Measurements from ENCODE around the gene LNX2. TPM values are rescaled to one million over a fixed set of nuclear protein-coding genes. Genes with fewer than 3 reads are reported as not detected.

The LNX2 gene
- polyA plus RNA-seq, 2 donors, result 5.5 to 6.1 TPM

- no peak overlapping the region for H3K4me3 ChIP-seq (ENCODE audit: low read depth in 1 of 2, low read length in 2 of 2)
- no peaks in the 10 kb centered on the region for H3K36me3 ChIP-seq (ENCODE audit: control insufficient read depth in 2 of 2, insufficient read depth in 2 of 2, low read length in 1 of 2)
- 90% methylated on average over 9 of the region's 9 CpGs for WGBS, 2 donors
- no peaks in the 10 kb centered on the region for H3K4me1 ChIP-seq (ENCODE audit: control insufficient read depth in 2 of 2, insufficient read depth in 2 of 2, low read length in 1 of 2)
- peaks cover 0 to 5% of the 10 kb centered on the region in 2 donors for H3K27me3 ChIP-seq (ENCODE audit: control insufficient read depth in 1 of 2, insufficient read depth in 2 of 2, low read length in 2 of 2)
- no peaks in the 10 kb centered on the region for H3K9me3 ChIP-seq (ENCODE audit: control insufficient read depth in 2 of 2, insufficient read depth in 1 of 2, low read depth in 1 of 2, low read length in 1 of 2)
- H3K27ac ChIP-seq (ENCODE audit: low read depth in 2 of 2, low read length in 1 of 2), result no peak overlapping the region
Measured at GRCh38 chr13:27508802-27509201, 111.5 kb downstream of the LNX2 start.

- H3K27ac ChIP-seq (ENCODE audit: low read depth in 2 of 2, low read length in 1 of 2), result no peak overlapping the region
- peaks cover 0 to 3% of the 10 kb centered on the region in 2 donors for H3K9me3 ChIP-seq (ENCODE audit: control insufficient read depth in 2 of 2, insufficient read depth in 1 of 2, low read depth in 1 of 2, low read length in 1 of 2)
- H3K4me1 ChIP-seq (ENCODE audit: control insufficient read depth in 2 of 2, insufficient read depth in 2 of 2, low read length in 1 of 2), result no peaks in the 10 kb centered on the region
- 93 to 95% methylated on average over 3 of the region's 3 CpGs for WGBS, 2 donors
- H3K27me3 ChIP-seq (ENCODE audit: control insufficient read depth in 1 of 2, insufficient read depth in 2 of 2, low read length in 2 of 2), result peaks cover 0 to 5% of the 10 kb centered on the region in 2 donors
- H3K36me3 ChIP-seq (ENCODE audit: control insufficient read depth in 2 of 2, insufficient read depth in 2 of 2, low read length in 1 of 2), result no peaks in the 10 kb centered on the region
- H3K4me3 ChIP-seq (ENCODE audit: low read depth in 1 of 2, low read length in 2 of 2), result no peak overlapping the region
Measured at GRCh38 chr13:27505792-27506191, 114.5 kb downstream of the LNX2 start.

GRCh38 chr13:27504868-27505194 lies 115.5 kb downstream of the LNX2 start:
- Histone ChIP-seq H3K4me1 (ENCODE audit: control insufficient read depth in 2 of 2, insufficient read depth in 2 of 2, low read length in 1 of 2) (no peaks in the 10 kb centered on the region), H3K27me3 (ENCODE audit: control insufficient read depth in 1 of 2, insufficient read depth in 2 of 2, low read length in 2 of 2) (peaks cover 0 to 5% of the 10 kb centered on the region in 2 donors), H3K27ac (ENCODE audit: low read depth in 2 of 2, low read length in 1 of 2) (no peak overlapping the region), H3K9me3 (ENCODE audit: control insufficient read depth in 2 of 2, insufficient read depth in 1 of 2, low read depth in 1 of 2, low read length in 1 of 2) (peaks cover 0 to 3% of the 10 kb centered on the region in 2 donors), H3K36me3 (ENCODE audit: control insufficient read depth in 2 of 2, insufficient read depth in 2 of 2, low read length in 1 of 2) (no peaks in the 10 kb centered on the region), H3K4me3 (ENCODE audit: low read depth in 1 of 2, low read length in 2 of 2) (no peak overlapping the region)
- WGBS, 2 donors, result 90 to 95% methylated on average over 5 of the region's 5 CpGs

GRCh38 chr13:27504128-27504867 lies 116.0 kb downstream of the LNX2 start:
- 73 to 75% methylated on average over 12 of the region's 12 CpGs for WGBS, 2 donors
- no peak overlapping the region for H3K27ac ChIP-seq (ENCODE audit: low read depth in 2 of 2, low read length in 1 of 2)
- H3K4me1 ChIP-seq (ENCODE audit: control insufficient read depth in 2 of 2, insufficient read depth in 2 of 2, low read length in 1 of 2), result no peaks in the 10 kb centered on the region
- H3K27me3 ChIP-seq (ENCODE audit: control insufficient read depth in 1 of 2, insufficient read depth in 2 of 2, low read length in 2 of 2), result peaks cover 0 to 5% of the 10 kb centered on the region in 2 donors
- peaks cover 0 to 3% of the 10 kb centered on the region in 2 donors for H3K9me3 ChIP-seq (ENCODE audit: control insufficient read depth in 2 of 2, insufficient read depth in 1 of 2, low read depth in 1 of 2, low read length in 1 of 2)
- H3K4me3 ChIP-seq (ENCODE audit: low read depth in 1 of 2, low read length in 2 of 2), result no peak overlapping the region
- H3K36me3 ChIP-seq (ENCODE audit: control insufficient read depth in 2 of 2, insufficient read depth in 2 of 2, low read length in 1 of 2), result no peaks in the 10 kb centered on the region

GRCh38 chr13:27500806-27501534 lies 119.4 kb downstream of the LNX2 start:
- Histone ChIP-seq H3K27me3 (ENCODE audit: control insufficient read depth in 1 of 2, insufficient read depth in 2 of 2, low read length in 2 of 2) (no peaks in the 10 kb centered on the region), H3K4me3 (ENCODE audit: low read depth in 1 of 2, low read length in 2 of 2) (no peak overlapping the region), H3K4me1 (ENCODE audit: control insufficient read depth in 2 of 2, insufficient read depth in 2 of 2, low read length in 1 of 2) (no peaks in the 10 kb centered on the region), H3K9me3 (ENCODE audit: control insufficient read depth in 2 of 2, insufficient read depth in 1 of 2, low read depth in 1 of 2, low read length in 1 of 2) (peaks cover 0 to 3% of the 10 kb centered on the region in 2 donors), H3K27ac (ENCODE audit: low read depth in 2 of 2, low read length in 1 of 2) (no peak overlapping the region), H3K36me3 (ENCODE audit: control insufficient read depth in 2 of 2, insufficient read depth in 2 of 2, low read length in 1 of 2) (no peaks in the 10 kb centered on the region)
- 85 to 89% methylated on average over 13 of the region's 13 CpGs for WGBS, 2 donors

- H3K9me3 ChIP-seq (ENCODE audit: control insufficient read depth in 2 of 2, insufficient read depth in 1 of 2, low read depth in 1 of 2, low read length in 1 of 2), result peaks cover 0 to 3% of the 10 kb centered on the region in 2 donors
- no peak overlapping the region for H3K4me3 ChIP-seq (ENCODE audit: low read depth in 1 of 2, low read length in 2 of 2)
- WGBS, 2 donors, result 90 to 92% methylated on average over 11 of the region's 11 CpGs
- no peaks in the 10 kb centered on the region for H3K27me3 ChIP-seq (ENCODE audit: control insufficient read depth in 1 of 2, insufficient read depth in 2 of 2, low read length in 2 of 2)
- H3K4me1 ChIP-seq (ENCODE audit: control insufficient read depth in 2 of 2, insufficient read depth in 2 of 2, low read length in 1 of 2), result no peaks in the 10 kb centered on the region
- no peaks in the 10 kb centered on the region for H3K36me3 ChIP-seq (ENCODE audit: control insufficient read depth in 2 of 2, insufficient read depth in 2 of 2, low read length in 1 of 2)
- H3K27ac ChIP-seq (ENCODE audit: low read depth in 2 of 2, low read length in 1 of 2), result no peak overlapping the region
Measured at GRCh38 chr13:27497563-27498230, 122.6 kb downstream of the LNX2 start.

GRCh38 chr13:27496536-27497273 lies 123.6 kb downstream of the LNX2 start:
- Histone ChIP-seq H3K36me3 (ENCODE audit: control insufficient read depth in 2 of 2, insufficient read depth in 2 of 2, low read length in 1 of 2) (no peaks in the 10 kb centered on the region), H3K9me3 (ENCODE audit: control insufficient read depth in 2 of 2, insufficient read depth in 1 of 2, low read depth in 1 of 2, low read length in 1 of 2) (no peaks in the 10 kb centered on the region), H3K4me3 (ENCODE audit: low read depth in 1 of 2, low read length in 2 of 2) (no peak overlapping the region), H3K4me1 (ENCODE audit: control insufficient read depth in 2 of 2, insufficient read depth in 2 of 2, low read length in 1 of 2) (no peaks in the 10 kb centered on the region), H3K27me3 (ENCODE audit: control insufficient read depth in 1 of 2, insufficient read depth in 2 of 2, low read length in 2 of 2) (no peaks in the 10 kb centered on the region), H3K27ac (ENCODE audit: low read depth in 2 of 2, low read length in 1 of 2) (no peak overlapping the region)
- WGBS, 2 donors, result 80 to 81% methylated on average over 10 of the region's 10 CpGs

GRCh38 chr13:27496006-27496405 lies 124.3 kb downstream of the LNX2 start:
- WGBS, 2 donors, result 72% methylated on average over 4 of the region's 4 CpGs
- no peaks in the 10 kb centered on the region for H3K27me3 ChIP-seq (ENCODE audit: control insufficient read depth in 1 of 2, insufficient read depth in 2 of 2, low read length in 2 of 2)
- no peak overlapping the region for H3K4me3 ChIP-seq (ENCODE audit: low read depth in 1 of 2, low read length in 2 of 2)
- no peaks in the 10 kb centered on the region for H3K9me3 ChIP-seq (ENCODE audit: control insufficient read depth in 2 of 2, insufficient read depth in 1 of 2, low read depth in 1 of 2, low read length in 1 of 2)
- H3K36me3 ChIP-seq (ENCODE audit: control insufficient read depth in 2 of 2, insufficient read depth in 2 of 2, low read length in 1 of 2), result no peaks in the 10 kb centered on the region
- no peak overlapping the region for H3K27ac ChIP-seq (ENCODE audit: low read depth in 2 of 2, low read length in 1 of 2)
- no peaks in the 10 kb centered on the region for H3K4me1 ChIP-seq (ENCODE audit: control insufficient read depth in 2 of 2, insufficient read depth in 2 of 2, low read length in 1 of 2)

Measured in esophagus (tissue), 2 donors.